Measurements from ENCODE around the gene LRRC56. TPM values are rescaled to one million over a fixed set of nuclear protein-coding genes. Genes with fewer than 3 reads are reported as not detected.

LRRC56 gene
- total and polyA plus RNA-seq, 2 donors: 0.47 to 2.4 TPM

Other genes with a start within 250 kb of the LRRC56 start
- 73.7 TPM for gene PGGHG, start 248.4 kb upstream of the LRRC56 start, total RNA-seq
- gene PGGHG, start 248.4 kb upstream of the LRRC56 start, polyA plus RNA-seq: 900 TPM
- gene IFITM5, start 238.0 kb upstream of the LRRC56 start, total RNA-seq: not detected
- gene IFITM5, start 238.0 kb upstream of the LRRC56 start, polyA plus RNA-seq: 0.25 TPM
- 305 TPM for gene IFITM2, start 229.7 kb upstream of the LRRC56 start, total RNA-seq
- 467 TPM for gene IFITM2, start 229.7 kb upstream of the LRRC56 start, polyA plus RNA-seq
- 206 TPM for gene IFITM1, start 223.5 kb upstream of the LRRC56 start, total RNA-seq
- 463 TPM for gene IFITM1, start 223.5 kb upstream of the LRRC56 start, polyA plus RNA-seq
- 48.1 TPM for gene IFITM3, start 216.7 kb upstream of the LRRC56 start, total RNA-seq
- gene IFITM3, start 216.7 kb upstream of the LRRC56 start, polyA plus RNA-seq: 636 TPM
- 3.5 TPM for gene B4GALNT4, start 168.0 kb upstream of the LRRC56 start, total RNA-seq
- gene B4GALNT4, start 168.0 kb upstream of the LRRC56 start, polyA plus RNA-seq: 6.1 TPM
- 7.7 TPM for gene PKP3, start 143.3 kb upstream of the LRRC56 start, total RNA-seq
- gene PKP3, start 143.3 kb upstream of the LRRC56 start, polyA plus RNA-seq: 26.5 TPM
- 39.4 TPM for gene SIGIRR, start 122.5 kb upstream of the LRRC56 start, total RNA-seq
- gene SIGIRR, start 122.5 kb upstream of the LRRC56 start, polyA plus RNA-seq: 153 TPM
- gene ANO9, start 95.5 kb upstream of the LRRC56 start, total RNA-seq: 26.3 TPM
- gene ANO9, start 95.5 kb upstream of the LRRC56 start, polyA plus RNA-seq: 114 TPM
- gene PTDSS2, start 87.2 kb upstream of the LRRC56 start, total RNA-seq: 12.1 TPM
- gene PTDSS2, start 87.2 kb upstream of the LRRC56 start, polyA plus RNA-seq: 24.1 TPM
- 79.2 TPM for gene RNH1, start 30.3 kb upstream of the LRRC56 start, total RNA-seq
- gene RNH1, start 30.3 kb upstream of the LRRC56 start, polyA plus RNA-seq: 114 TPM
- gene HRAS, start 2.0 kb upstream of the LRRC56 start, total RNA-seq: 44.1 TPM
- 145 TPM for gene HRAS, start 2.0 kb upstream of the LRRC56 start, polyA plus RNA-seq
- gene LMNTD2, start 23.2 kb downstream of the LRRC56 start, total RNA-seq: 1.1 TPM
- 5.8 TPM for gene LMNTD2, start 23.2 kb downstream of the LRRC56 start, polyA plus RNA-seq
- gene RASSF7, start 23.4 kb downstream of the LRRC56 start, total RNA-seq: 22.5 TPM
- gene RASSF7, start 23.4 kb downstream of the LRRC56 start, polyA plus RNA-seq: 51.2 TPM
- gene PHRF1, start 38.9 kb downstream of the LRRC56 start, total RNA-seq: 17.0 TPM
- 23.7 TPM for gene PHRF1, start 38.9 kb downstream of the LRRC56 start, polyA plus RNA-seq
- gene IRF7, start 78.4 kb downstream of the LRRC56 start, total RNA-seq: 44.5 TPM
- gene IRF7, start 78.4 kb downstream of the LRRC56 start, polyA plus RNA-seq: 102 TPM
- not detected for gene CDHR5, start 87.4 kb downstream of the LRRC56 start, total RNA-seq
- gene CDHR5, start 87.4 kb downstream of the LRRC56 start, polyA plus RNA-seq: 0.05 TPM
- 0.19 TPM for gene SCT, start 89.7 kb downstream of the LRRC56 start, total RNA-seq
- 0.25 TPM for gene SCT, start 89.7 kb downstream of the LRRC56 start, polyA plus RNA-seq
- 0.09 TPM for gene DRD4, start 99.7 kb downstream of the LRRC56 start, total RNA-seq
- 0.82 TPM for gene DRD4, start 99.7 kb downstream of the LRRC56 start, polyA plus RNA-seq
- 20.7 TPM for gene DEAF1, start 157.7 kb downstream of the LRRC56 start, total RNA-seq
- 27.2 TPM for gene DEAF1, start 157.7 kb downstream of the LRRC56 start, polyA plus RNA-seq
- gene TMEM80, start 158.3 kb downstream of the LRRC56 start, total RNA-seq: 17.7 TPM
- gene TMEM80, start 158.3 kb downstream of the LRRC56 start, polyA plus RNA-seq: 31.1 TPM
- 3.9 TPM for gene EPS8L2, start 168.7 kb downstream of the LRRC56 start, total RNA-seq
- gene EPS8L2, start 168.7 kb downstream of the LRRC56 start, polyA plus RNA-seq: 28.8 TPM
- gene TALDO1, start 209.9 kb downstream of the LRRC56 start, total RNA-seq: 141 TPM
- 115 TPM for gene TALDO1, start 209.9 kb downstream of the LRRC56 start, polyA plus RNA-seq
- gene GATD1, start 240.0 kb downstream of the LRRC56 start, total RNA-seq: 13.0 TPM
- 31.2 TPM for gene GATD1, start 240.0 kb downstream of the LRRC56 start, polyA plus RNA-seq

All from thymus (tissue), 2 donors.